Measurements from ENCODE around the gene HRH1. TPM values are rescaled to one million over a fixed set of nuclear protein-coding genes. Genes with fewer than 3 reads are reported as not detected.

The HRH1 gene
- total RNA-seq, 1 experiment from 2014 or later, result 7.0 TPM

- CTCF ChIA-PET, result no interaction called here
- no peaks in the 10 kb centered on the region for H3K9me3 ChIP-seq (ENCODE audit: control insufficient read depth in 1 of 2, insufficient read depth in 1 of 2, low read depth in 1 of 2, low read length in 2 of 2)
- no peak overlapping the region for H3K9ac ChIP-seq (ENCODE audit: low read length)
- intact Hi-C loops (cut with micrococcal nuclease), result loop anchor here (5.0 to 10.0 kb wide), 2 partner anchors 417 to 599 kb away; no protein-coding TSS in a partner anchor
- no peaks in the 10 kb centered on the region for H3K36me3 ChIP-seq (ENCODE audit: control insufficient read depth in 1 of 2, insufficient read depth in 2 of 2, low read length in 2 of 2)
- TF ChIP-seq, protein P1, sequence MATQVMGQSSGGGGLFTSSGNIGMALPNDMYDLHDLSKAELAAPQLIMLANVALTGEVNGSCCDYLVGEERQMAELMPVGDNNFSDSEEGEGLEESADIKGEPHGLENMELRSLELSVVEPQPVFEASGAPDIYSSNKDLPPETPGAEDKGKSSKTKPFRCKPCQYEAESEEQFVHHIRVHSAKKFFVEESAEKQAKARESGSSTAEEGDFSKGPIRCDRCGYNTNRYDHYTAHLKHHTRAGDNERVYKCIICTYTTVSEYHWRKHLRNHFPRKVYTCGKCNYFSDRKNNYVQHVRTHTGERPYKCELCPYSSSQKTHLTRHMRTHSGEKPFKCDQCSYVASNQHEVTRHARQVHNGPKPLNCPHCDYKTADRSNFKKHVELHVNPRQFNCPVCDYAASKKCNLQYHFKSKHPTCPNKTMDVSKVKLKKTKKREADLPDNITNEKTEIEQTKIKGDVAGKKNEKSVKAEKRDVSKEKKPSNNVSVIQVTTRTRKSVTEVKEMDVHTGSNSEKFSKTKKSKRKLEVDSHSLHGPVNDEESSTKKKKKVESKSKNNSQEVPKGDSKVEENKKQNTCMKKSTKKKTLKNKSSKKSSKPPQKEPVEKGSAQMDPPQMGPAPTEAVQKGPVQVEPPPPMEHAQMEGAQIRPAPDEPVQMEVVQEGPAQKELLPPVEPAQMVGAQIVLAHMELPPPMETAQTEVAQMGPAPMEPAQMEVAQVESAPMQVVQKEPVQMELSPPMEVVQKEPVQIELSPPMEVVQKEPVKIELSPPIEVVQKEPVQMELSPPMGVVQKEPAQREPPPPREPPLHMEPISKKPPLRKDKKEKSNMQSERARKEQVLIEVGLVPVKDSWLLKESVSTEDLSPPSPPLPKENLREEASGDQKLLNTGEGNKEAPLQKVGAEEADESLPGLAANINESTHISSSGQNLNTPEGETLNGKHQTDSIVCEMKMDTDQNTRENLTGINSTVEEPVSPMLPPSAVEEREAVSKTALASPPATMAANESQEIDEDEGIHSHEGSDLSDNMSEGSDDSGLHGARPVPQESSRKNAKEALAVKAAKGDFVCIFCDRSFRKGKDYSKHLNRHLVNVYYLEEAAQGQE (IDR thresholded peaks at IDR 0.05; ENCODE audit: low read depth), result no peak
- TF ChIP-seq, protein P2, sequence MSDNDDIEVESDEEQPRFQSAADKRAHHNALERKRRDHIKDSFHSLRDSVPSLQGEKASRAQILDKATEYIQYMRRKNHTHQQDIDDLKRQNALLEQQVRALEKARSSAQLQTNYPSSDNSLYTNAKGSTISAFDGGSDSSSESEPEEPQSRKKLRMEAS (IDR thresholded peaks at IDR 0.05), result no peak
- TF ChIP-seq EZH2 (IDR thresholded peaks at IDR 0.05), result no peak
- no peak for TF ChIP-seq JUND (IDR thresholded peaks at IDR 0.05)
- TF ChIP-seq EZH2phosphoT487 (IDR thresholded peaks at IDR 0.05; ENCODE audit: borderline replicate concordance), result no peak
- TF ChIP-seq ZFX (IDR thresholded peaks at IDR 0.05), result no peak
- TF ChIP-seq ZNF274 (IDR thresholded peaks at IDR 0.05; ENCODE audit: low read depth, low read length), result no peak
- TF ChIP-seq, protein P3, sequence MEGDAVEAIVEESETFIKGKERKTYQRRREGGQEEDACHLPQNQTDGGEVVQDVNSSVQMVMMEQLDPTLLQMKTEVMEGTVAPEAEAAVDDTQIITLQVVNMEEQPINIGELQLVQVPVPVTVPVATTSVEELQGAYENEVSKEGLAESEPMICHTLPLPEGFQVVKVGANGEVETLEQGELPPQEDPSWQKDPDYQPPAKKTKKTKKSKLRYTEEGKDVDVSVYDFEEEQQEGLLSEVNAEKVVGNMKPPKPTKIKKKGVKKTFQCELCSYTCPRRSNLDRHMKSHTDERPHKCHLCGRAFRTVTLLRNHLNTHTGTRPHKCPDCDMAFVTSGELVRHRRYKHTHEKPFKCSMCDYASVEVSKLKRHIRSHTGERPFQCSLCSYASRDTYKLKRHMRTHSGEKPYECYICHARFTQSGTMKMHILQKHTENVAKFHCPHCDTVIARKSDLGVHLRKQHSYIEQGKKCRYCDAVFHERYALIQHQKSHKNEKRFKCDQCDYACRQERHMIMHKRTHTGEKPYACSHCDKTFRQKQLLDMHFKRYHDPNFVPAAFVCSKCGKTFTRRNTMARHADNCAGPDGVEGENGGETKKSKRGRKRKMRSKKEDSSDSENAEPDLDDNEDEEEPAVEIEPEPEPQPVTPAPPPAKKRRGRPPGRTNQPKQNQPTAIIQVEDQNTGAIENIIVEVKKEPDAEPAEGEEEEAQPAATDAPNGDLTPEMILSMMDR (IDR thresholded peaks at IDR 0.05 in 2 of 3, conservative IDR thresholded peaks at IDR 0.05 in 1 of 3; ENCODE audit: borderline replicate concordance in 1 of 3, insufficient read depth in 1 of 3, low read depth in 2 of 3, low read length in 2 of 3), result no peak
- TF ChIP-seq CBX3 (IDR thresholded peaks at IDR 0.05; ENCODE audit: low read depth), result no peak
- TF ChIP-seq EGR1 (IDR thresholded peaks at IDR 0.05; ENCODE audit: low read depth), result no peak
- no peaks in the 10 kb centered on the region for H3K27me3 ChIP-seq (ENCODE audit: insufficient read depth, low read length)
- no peak overlapping the region for H2AFZ ChIP-seq (ENCODE audit: low read depth, low read length, poor library complexity, severe bottlenecking)
- POLR2A ChIA-PET, result no interaction called here
- no peak overlapping the region for H3K27ac ChIP-seq (ENCODE audit: low read depth, low read length)
- DNase-seq (ENCODE audit: low read depth, low spot score), result no peak
- peaks cover 3 to 38% of the 10 kb centered on the region in 2 experiments for H3K4me1 ChIP-seq (ENCODE audit: control insufficient read depth in 1 of 2, insufficient read depth in 2 of 2, low read length in 2 of 2)
- no peaks in the 10 kb centered on the region for H4K20me1 ChIP-seq (ENCODE audit: insufficient read depth)
- H3K4me2 ChIP-seq (ENCODE audit: low read length), result no peak overlapping the region
- ATAC-seq, result no peak
- no TSS peak for BruUV-seq (replicated peaks)
- RAD21 ChIA-PET (ENCODE audit: low non-redundant PET in 1 of 2, low total read pairs in 2 of 2, uncharacterized antibody in 2 of 2, unreplicated experiment in 2 of 2), result no interaction called here
- H3K79me2 ChIP-seq (ENCODE audit: insufficient read depth, low read length), result peaks cover 13% of the 10 kb centered on the region; the same call in 1 of the 2 replicates
- H3K9me2 ChIP-seq (ENCODE audit: insufficient read depth), result no peaks in the 10 kb centered on the region
- H3K4me3 ChIP-seq (replicated peaks in 1 of 2; ENCODE audit: low read depth in 1 of 2, low read length in 2 of 2), result no peak overlapping the region
Measured at GRCh38 chr3:11235385-11235784, 81.1 kb downstream of the HRH1 start.

Measured in HCT116 (cell line).